ENCODE results near the gene PON2. TPM values are rescaled to one million over a fixed set of nuclear protein-coding genes. Genes with fewer than 3 reads are reported as not detected.

PON2 gene
- total and polyA plus RNA-seq, 2 donors (not counting 1 experiment from before 2014, with no cell fraction given), result 7.5 to 8.3 TPM

- no peak overlapping the region for H3K27ac ChIP-seq (ENCODE audit: low read length in 2 of 2)
- H3K4me3 ChIP-seq (ENCODE audit: control extremely low read depth in 1 of 5, extremely low read depth in 1 of 5, insufficient read depth in 1 of 5, low read depth in 2 of 5, low read length in 4 of 5), result no peak overlapping the region
- no peak overlapping the region for H2AFZ ChIP-seq (ENCODE audit: insufficient read depth, low read depth, low read length, poor library complexity, severe bottlenecking)
- DNase-seq (no peak), ATAC-seq (ENCODE audit: low read depth) (no peak)
- H3K27me3 ChIP-seq (replicated peaks in 1 of 4; ENCODE audit: control extremely low read depth in 1 of 4, control insufficient read depth in 3 of 4, insufficient read depth in 4 of 4, low read length in 3 of 4), result no peaks in the 10 kb centered on the region
- Mint-ChIP-seq H3K27ac (no peak overlapping the region), H3K9me3 (ENCODE audit: insufficient read depth) (no peaks in the 10 kb centered on the region), H3K27me3 (no peaks in the 10 kb centered on the region), H3K4me1 (no peaks in the 10 kb centered on the region), H3K4me3 (no peak overlapping the region)
- TF ChIP-seq CTCF (IDR thresholded peaks at IDR 0.05) (no peak), EZH2 (IDR thresholded peaks at IDR 0.05; ENCODE audit: borderline replicate concordance, insufficient read depth, low read depth, low read length, poor library complexity, severe bottlenecking) (no peak)
- H3K36me3 ChIP-seq (replicated peaks in 1 of 2; ENCODE audit: control extremely low read depth in 1 of 2, control insufficient read depth in 1 of 2, extremely low read depth in 1 of 2, insufficient read depth in 2 of 2, low read length in 1 of 2), result peaks cover 0 to 2% of the 10 kb centered on the region in 2 experiments
- no peaks in the 10 kb centered on the region for H3K4me1 ChIP-seq (ENCODE audit: control insufficient read depth in 2 of 2, insufficient read depth in 2 of 2, low read length in 2 of 2)
- intact Hi-C loops (cut with micrococcal nuclease), result no loop called here
- POLR2A ChIA-PET, result no interaction called here
- no peaks in the 10 kb centered on the region for H3K9me3 ChIP-seq (ENCODE audit: control extremely low read depth in 1 of 3, control insufficient read depth in 2 of 3, insufficient read depth in 1 of 3, low read length in 2 of 3)
- H3K9ac ChIP-seq (ENCODE audit: low read length), result no peak overlapping the region
- no peak overlapping the region for H3K4me2 ChIP-seq (replicated peaks; ENCODE audit: low read depth, low read length, poor library complexity, severe bottlenecking)
- WGBS (ENCODE audit: insufficient coverage), result no CpG with 5 or more reads among the region's 6 CpGs
- H4K20me1 ChIP-seq (ENCODE audit: control insufficient read depth, insufficient read depth, low read length, poor library complexity, severe bottlenecking), result no peaks in the 10 kb centered on the region
- no peaks in the 10 kb centered on the region for H3K79me2 ChIP-seq (ENCODE audit: control insufficient read depth, insufficient read depth, low read length)
- CTCF ChIA-PET, result no interaction called here
Observed at GRCh38 chr7:95405800-95406199, 29.0 kb downstream of the PON2 start.

DNA sequence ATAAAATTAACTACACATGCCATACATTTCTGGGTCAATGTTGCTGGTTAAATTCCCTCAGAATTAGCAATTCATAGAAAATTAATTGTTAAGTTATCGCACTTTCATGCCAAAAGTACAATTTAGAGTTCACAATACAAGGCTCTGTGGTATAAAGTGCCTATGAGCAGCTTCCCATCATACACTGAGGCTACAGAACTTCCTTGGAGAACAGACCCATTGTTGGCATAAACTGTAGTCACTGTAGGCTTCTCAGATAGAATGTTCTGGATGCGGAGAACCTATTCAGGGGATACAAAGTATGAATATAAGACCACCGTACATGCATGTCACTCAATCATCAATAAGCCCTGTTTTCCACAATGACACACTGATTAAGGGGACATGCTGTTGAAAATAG, 29.6 kb downstream of the PON2 start:
- Histone ChIP-seq H3K4me1 (ENCODE audit: control insufficient read depth in 2 of 2, insufficient read depth in 2 of 2, low read length in 2 of 2) (no peaks in the 10 kb centered on the region), H3K4me2 (replicated peaks; ENCODE audit: low read depth, low read length, poor library complexity, severe bottlenecking) (no peak overlapping the region), H2AFZ (ENCODE audit: insufficient read depth, low read depth, low read length, poor library complexity, severe bottlenecking) (no peak overlapping the region), H3K4me3 (ENCODE audit: control extremely low read depth in 1 of 5, extremely low read depth in 1 of 5, insufficient read depth in 1 of 5, low read depth in 2 of 5, low read length in 4 of 5) (no peak overlapping the region), H3K9me3 (ENCODE audit: control extremely low read depth in 1 of 3, control insufficient read depth in 2 of 3, insufficient read depth in 1 of 3, low read length in 2 of 3) (no peaks in the 10 kb centered on the region), H3K9ac (ENCODE audit: low read length) (no peak overlapping the region), H4K20me1 (ENCODE audit: control insufficient read depth, insufficient read depth, low read length, poor library complexity, severe bottlenecking) (no peaks in the 10 kb centered on the region), H3K36me3 (replicated peaks in 1 of 2; ENCODE audit: control extremely low read depth in 1 of 2, control insufficient read depth in 1 of 2, extremely low read depth in 1 of 2, insufficient read depth in 2 of 2, low read length in 1 of 2) (peaks cover 0 to 2% of the 10 kb centered on the region in 2 experiments), H3K79me2 (ENCODE audit: control insufficient read depth, insufficient read depth, low read length) (no peaks in the 10 kb centered on the region), H3K27ac (ENCODE audit: low read length in 2 of 2) (no peak overlapping the region), H3K27me3 (replicated peaks in 1 of 4; ENCODE audit: control extremely low read depth in 1 of 4, control insufficient read depth in 3 of 4, insufficient read depth in 4 of 4, low read length in 3 of 4) (no peaks in the 10 kb centered on the region)
- ChIA-PET CTCF (no interaction called here), POLR2A (no interaction called here)
- intact Hi-C loops (cut with micrococcal nuclease), result no loop called here
- DNase-seq (no peak), ATAC-seq (ENCODE audit: low read depth) (no peak)
- no peaks in the 10 kb centered on the region for H3K27me3 Mint-ChIP-seq
- H3K27ac Mint-ChIP-seq, result no peak overlapping the region
- TF ChIP-seq EZH2 (IDR thresholded peaks at IDR 0.05; ENCODE audit: borderline replicate concordance, insufficient read depth, low read depth, low read length, poor library complexity, severe bottlenecking) (no peak), CTCF (IDR thresholded peaks at IDR 0.05) (no peak)
- H3K4me3 Mint-ChIP-seq, result no peak overlapping the region
- H3K9me3 Mint-ChIP-seq (ENCODE audit: insufficient read depth), result no peaks in the 10 kb centered on the region
- H3K4me1 Mint-ChIP-seq, result no peaks in the 10 kb centered on the region
- no CpG with 5 or more reads among the region's 3 CpGs for WGBS (ENCODE audit: insufficient coverage)
